A673 (cell line): ENCODE results near the gene GALNT10.

ENCODE experiments used
- EZH2 ChIP-seq: fragments of 200-600 bp; sonication (generic); IDR thresholded peaks from 2 replicates; pipeline ENCODE4 v1.6.1; 2017; ENCODE audit warnings: borderline replicate concordance, low read depth, mild to moderate bottlenecking, mixed read lengths, antibody characterized with exemption, low read length; ENCODE audit not compliant: poor library complexity, severe bottlenecking
- TF ChIP-seq, protein P1 (sequence below): fragments of 300-800, 200-600 bp; sonication (generic); conservative IDR thresholded peaks from 2 replicates; pipeline ENCODE4 v1.5.1; 2017; ENCODE audit warnings: low read depth, mild to moderate bottlenecking, antibody characterized with exemption, low read length, moderate library complexity, mixed read lengths

DNA sequence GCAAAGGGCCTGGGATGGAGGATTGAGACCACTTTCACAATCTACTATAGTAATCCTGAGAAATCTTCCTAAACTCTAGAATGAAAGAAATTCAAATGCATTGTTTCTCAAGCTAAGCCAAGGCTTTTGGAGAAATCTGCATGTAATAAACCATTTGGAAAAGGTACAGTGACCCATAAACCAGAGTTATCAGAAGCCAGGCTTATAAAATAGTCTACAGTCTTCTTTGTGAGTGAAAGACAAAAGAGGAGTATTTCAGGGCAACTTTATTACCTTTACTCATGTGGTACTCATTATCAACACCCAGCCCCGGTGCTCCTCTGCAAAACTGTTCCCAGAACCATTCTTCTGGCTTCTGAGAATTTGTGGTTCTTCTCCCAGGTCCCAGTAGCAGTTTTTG is 87.0 kb downstream of the GALNT10 start:
- no peak for TF ChIP-seq EZH2
- TF ChIP-seq, protein P1, sequence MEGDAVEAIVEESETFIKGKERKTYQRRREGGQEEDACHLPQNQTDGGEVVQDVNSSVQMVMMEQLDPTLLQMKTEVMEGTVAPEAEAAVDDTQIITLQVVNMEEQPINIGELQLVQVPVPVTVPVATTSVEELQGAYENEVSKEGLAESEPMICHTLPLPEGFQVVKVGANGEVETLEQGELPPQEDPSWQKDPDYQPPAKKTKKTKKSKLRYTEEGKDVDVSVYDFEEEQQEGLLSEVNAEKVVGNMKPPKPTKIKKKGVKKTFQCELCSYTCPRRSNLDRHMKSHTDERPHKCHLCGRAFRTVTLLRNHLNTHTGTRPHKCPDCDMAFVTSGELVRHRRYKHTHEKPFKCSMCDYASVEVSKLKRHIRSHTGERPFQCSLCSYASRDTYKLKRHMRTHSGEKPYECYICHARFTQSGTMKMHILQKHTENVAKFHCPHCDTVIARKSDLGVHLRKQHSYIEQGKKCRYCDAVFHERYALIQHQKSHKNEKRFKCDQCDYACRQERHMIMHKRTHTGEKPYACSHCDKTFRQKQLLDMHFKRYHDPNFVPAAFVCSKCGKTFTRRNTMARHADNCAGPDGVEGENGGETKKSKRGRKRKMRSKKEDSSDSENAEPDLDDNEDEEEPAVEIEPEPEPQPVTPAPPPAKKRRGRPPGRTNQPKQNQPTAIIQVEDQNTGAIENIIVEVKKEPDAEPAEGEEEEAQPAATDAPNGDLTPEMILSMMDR: no peak
